SK-N-SH (cell line): Measurements from ENCODE around the gene S100A4.

Source experiments
- CHD2 ChIP-seq: fragments of 150-350 bp; IDR thresholded peaks from 2 replicates; pipeline ENCODE4 v1.6.1; 2018; ENCODE audit warnings: low read length; ENCODE audit not compliant: partially characterized antibody
- CTCF ChIP-seq: fragments of 200-600 bp; sonication (generic); IDR thresholded peaks from 2 replicates; pipeline ENCODE4 v1.6.1; 2017; ENCODE audit warnings: antibody characterized with exemption, mild to moderate bottlenecking, moderate library complexity
- EP300 ChIP-seq, 2 experiments: IDR thresholded peaks; 2 replicates each; pipeline versions ENCODE4 v1.4.0 to v1.6.1; 2012; ENCODE audit warnings: borderline replicate concordance in 1 of 2, low read depth in 1 of 2, low read length in 1 of 2
- EZH2phosphoT487 ChIP-seq: fragments of 200-600 bp; sonication (generic); IDR thresholded peaks from 2 replicates; pipeline ENCODE4 v1.6.1; 2017; ENCODE audit warnings: low read depth, mixed run types, mild to moderate bottlenecking, antibody characterized with exemption, moderate library complexity, borderline replicate concordance
- FOXM1 ChIP-seq: IDR thresholded peaks from 2 replicates; pipeline ENCODE4 v1.4.0; 2012; ENCODE audit warnings: low read depth, mild to moderate bottlenecking
- MAX ChIP-seq: IDR thresholded peaks from 2 replicates; pipeline ENCODE4 v1.4.0; 2012; ENCODE audit warnings: low read depth
- MXI1 ChIP-seq: IDR thresholded peaks from 2 replicates; pipeline ENCODE4 v1.6.1; 2012; ENCODE audit warnings: mild to moderate bottlenecking, low read depth, low read length, improper control_type of control experiment
- NRF1 ChIP-seq: IDR thresholded peaks from 2 replicates; pipeline ENCODE4 v1.6.1; 2012; ENCODE audit warnings: low read depth, mild to moderate bottlenecking, low read length
- POLR2AphosphoS5 ChIP-seq: IDR thresholded peaks from 2 replicates; pipeline ENCODE4 v1.6.1; 2012; ENCODE audit warnings: low read depth, low read length
- REST ChIP-seq: IDR thresholded peaks from 2 replicates; pipeline ENCODE4 v1.6.1; 2012; ENCODE audit warnings: mild to moderate bottlenecking, low read depth, low read length, moderate library complexity
- RFX5 ChIP-seq: IDR thresholded peaks from 2 replicates; pipeline ENCODE4 v1.6.1; 2012; ENCODE audit warnings: mild to moderate bottlenecking, improper control_type of control experiment, low read length
- SMC3 ChIP-seq: IDR thresholded peaks from 2 replicates; pipeline ENCODE4 v1.6.1; 2012; ENCODE audit warnings: low read depth, low read length, improper control_type of control experiment
- USF1 ChIP-seq: IDR thresholded peaks from 2 replicates; pipeline ENCODE4 v1.4.0; 2012; ENCODE audit warnings: low read depth, borderline replicate concordance
- YY1 ChIP-seq: IDR thresholded peaks from 2 replicates; pipeline ENCODE4 v1.4.0; 2012; ENCODE audit warnings: low read depth, mild to moderate bottlenecking

- TF ChIP-seq RFX5 (no peak), CTCF (no peak), POLR2AphosphoS5 (no peak), YY1 (no peak), EZH2phosphoT487 (no peak), FOXM1 (no peak), MAX (no peak), MXI1 (no peak), EP300 (IDR thresholded peaks at IDR 0.05; ENCODE audit: borderline replicate concordance in 1 of 2, low read depth in 1 of 2, low read length in 1 of 2) (no peak), USF1 (no peak), REST (no peak), NRF1 (no peak), CHD2 (no peak), SMC3 (no peak)
Observed at GRCh38 chr1:153513023-153513422, 32.6 kb downstream of the S100A4 start.
